Omental fat pad (tissue), 4 donors: ENCODE measurements around the gene MRPL44. TPM values are rescaled to one million over a fixed set of nuclear protein-coding genes. Genes with fewer than 3 reads are reported as not detected.

Experiments
- ATAC-seq: fragments of 150-250 bp; one replicate; pipeline ENCODE4 v1.9.1; 2016; ENCODE audit warnings: mild to moderate bottlenecking, moderate library complexity; ENCODE audit not compliant: low FRiP score
- DNase-seq: peaks from one replicate; pipeline ENCODE4 v3.0.0-alpha.2; 2019; ENCODE audit warnings: low spot score
- total RNA-seq, 4 donors: library from RNA; depleted of rRNA; stranded (reverse); fragments of >200 nt; gene quantifications; one replicate each; pipeline ENCODE4 v1.1.0, GENCODE V29; 2016
- TF ChIP-seq, protein P1 (sequence below), 3 donors: fragments of 450-650 bp; IDR thresholded peaks; one replicate each; pipeline ENCODE4 v1.5.1; 2016 to 2017; ENCODE audit warnings: antibody characterized with exemption in 3 of 3, mild to moderate bottlenecking in 3 of 3, moderate library complexity in 2 of 3

The MRPL44 gene
- total RNA-seq, 4 donors from 2014 or later, result 18.8 to 32.4 (median 21.1) TPM

DNA sequence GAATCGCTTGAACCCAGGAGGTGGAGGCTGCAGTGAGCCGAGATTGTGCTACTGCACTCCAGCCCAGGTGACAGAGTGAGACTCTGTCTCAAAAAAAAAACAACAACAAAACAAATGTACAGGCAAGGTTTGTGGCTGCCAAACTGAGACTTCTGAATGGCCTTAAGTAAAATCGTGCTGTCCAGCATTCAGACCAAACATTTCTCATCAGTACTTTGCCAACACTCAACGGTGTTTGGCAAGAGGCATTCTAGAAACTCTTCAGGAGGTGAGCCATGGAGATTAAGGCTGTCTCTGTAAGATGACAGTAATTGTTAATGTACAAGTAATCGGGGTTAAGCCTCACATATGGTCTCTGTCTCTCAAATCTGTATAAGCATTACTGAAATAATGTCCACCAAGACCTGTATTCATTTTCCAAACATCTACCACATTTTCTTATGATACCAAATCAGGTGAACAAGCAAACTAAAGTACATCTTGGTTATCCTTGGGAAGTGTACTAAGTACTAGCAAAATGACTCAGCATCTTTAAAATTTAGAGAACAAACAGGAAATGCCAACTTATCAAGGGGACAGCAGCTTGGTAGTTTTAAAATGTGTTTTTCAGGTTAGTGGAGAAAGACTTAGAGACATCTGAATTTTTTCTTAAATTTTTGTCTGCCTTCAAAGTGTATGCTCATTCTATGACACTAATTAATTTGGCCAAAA, 52.5 kb downstream of the MRPL44 start:
- TF ChIP-seq, protein P1, sequence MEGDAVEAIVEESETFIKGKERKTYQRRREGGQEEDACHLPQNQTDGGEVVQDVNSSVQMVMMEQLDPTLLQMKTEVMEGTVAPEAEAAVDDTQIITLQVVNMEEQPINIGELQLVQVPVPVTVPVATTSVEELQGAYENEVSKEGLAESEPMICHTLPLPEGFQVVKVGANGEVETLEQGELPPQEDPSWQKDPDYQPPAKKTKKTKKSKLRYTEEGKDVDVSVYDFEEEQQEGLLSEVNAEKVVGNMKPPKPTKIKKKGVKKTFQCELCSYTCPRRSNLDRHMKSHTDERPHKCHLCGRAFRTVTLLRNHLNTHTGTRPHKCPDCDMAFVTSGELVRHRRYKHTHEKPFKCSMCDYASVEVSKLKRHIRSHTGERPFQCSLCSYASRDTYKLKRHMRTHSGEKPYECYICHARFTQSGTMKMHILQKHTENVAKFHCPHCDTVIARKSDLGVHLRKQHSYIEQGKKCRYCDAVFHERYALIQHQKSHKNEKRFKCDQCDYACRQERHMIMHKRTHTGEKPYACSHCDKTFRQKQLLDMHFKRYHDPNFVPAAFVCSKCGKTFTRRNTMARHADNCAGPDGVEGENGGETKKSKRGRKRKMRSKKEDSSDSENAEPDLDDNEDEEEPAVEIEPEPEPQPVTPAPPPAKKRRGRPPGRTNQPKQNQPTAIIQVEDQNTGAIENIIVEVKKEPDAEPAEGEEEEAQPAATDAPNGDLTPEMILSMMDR (IDR thresholded peaks at IDR 0.05), result no peak
- ATAC-seq (no peak), DNase-seq (no peak)

- TF ChIP-seq, protein P1 (IDR thresholded peaks at IDR 0.05), result no peak
- DNase-seq (no peak), ATAC-seq (no peak)
Measured at GRCh38 chr2:224011837-224012236, 54.6 kb downstream of the MRPL44 start.

DNA sequence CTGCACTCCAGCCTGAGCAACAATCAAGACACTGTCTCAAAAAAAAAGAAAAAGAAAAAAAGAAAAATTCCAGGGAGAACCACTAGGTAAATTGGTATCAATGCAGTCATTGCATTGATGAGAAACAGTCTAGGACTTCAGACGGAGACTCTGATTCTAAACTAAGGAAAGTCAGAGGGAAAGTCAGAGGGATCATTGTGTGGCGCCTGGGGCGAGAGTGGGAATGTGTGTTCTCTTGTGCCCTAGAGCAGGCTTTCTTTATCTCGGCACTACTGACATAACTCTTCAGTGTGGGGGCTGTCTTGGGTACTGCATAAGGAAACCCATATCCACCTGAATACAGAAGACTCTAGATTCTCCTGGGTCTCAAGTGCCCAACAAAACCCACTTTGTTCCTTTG, 57.1 kb downstream of the MRPL44 start:
- ATAC-seq, result no peak
- DNase-seq, result no peak
- TF ChIP-seq, protein P1 (IDR thresholded peaks at IDR 0.05), result no peak

- DNase-seq (no peak), ATAC-seq (no peak)
- TF ChIP-seq, protein P1 (IDR thresholded peaks at IDR 0.05), result no peak
Measured at GRCh38 chr2:224016963-224017362, 59.7 kb downstream of the MRPL44 start.

Other genes with a start within 250 kb of the MRPL44 start
- gene AP1S3, start 119.9 kb upstream of the MRPL44 start, total RNA-seq, result 10 to 100 TPM in 1 of 4 donors, 1 to 10 TPM in 2, not detected in 1; 1.6 to 16.2 (median 4.9) TPM
- gene WDFY1, start 12.1 kb upstream of the MRPL44 start, total RNA-seq, result 10 to 100 TPM; 44.7 to 85.6 (median 54.2) TPM
- gene SERPINE2, start 81.8 kb downstream of the MRPL44 start, total RNA-seq, result 10 to 100 TPM in 3 of 4 donors, 1 to 10 TPM in 1; 6.8 to 91.5 (median 25.6) TPM